Measurements from ENCODE around the gene SPTBN4.

Gene SPTBN4

GRCh38 chr19:40581531-40581930, 114.7 kb downstream of the SPTBN4 start:
- Histone ChIP-seq H3K9ac (ENCODE audit: low read length) (no peak overlapping the region), H3K9me2 (ENCODE audit: low read depth, low read length) (no peaks in the 10 kb centered on the region), H3K36me3 (ENCODE audit: insufficient read depth, low read length) (peaks cover 57% of the 10 kb centered on the region), H2AFZ (ENCODE audit: low read length) (no peak overlapping the region), H3K4me2 (ENCODE audit: low read length) (no peak overlapping the region), H3K27me3 (ENCODE audit: insufficient read depth, low read length) (no peaks in the 10 kb centered on the region), H3K4me1 (ENCODE audit: insufficient read depth, low read length, severe bottlenecking) (peaks cover 13% of the 10 kb centered on the region), H3K4me3 (ENCODE audit: low read depth, low read length, poor library complexity, severe bottlenecking) (no peak overlapping the region), H3K27ac (ENCODE audit: low read depth, low read length, poor library complexity, severe bottlenecking) (no peak overlapping the region), H4K20me1 (ENCODE audit: insufficient read depth, low read length) (no peaks in the 10 kb centered on the region), H3K9me3 (ENCODE audit: low read length) (no peaks in the 10 kb centered on the region), H3K79me2 (ENCODE audit: insufficient read depth, low read length) (no peaks in the 10 kb centered on the region), H3F3A (ENCODE audit: insufficient read depth, low read length) (no peaks in the 10 kb centered on the region)
- TF ChIP-seq EZH2 (IDR thresholded peaks at IDR 0.05; ENCODE audit: borderline replicate concordance, low read length) (no peak), CTCF (IDR thresholded peaks at IDR 0.05; ENCODE audit: low read length) (no peak)

- Histone ChIP-seq H3K4me1 (ENCODE audit: insufficient read depth, low read length, severe bottlenecking) (peaks cover 11% of the 10 kb centered on the region), H3K27ac (ENCODE audit: low read depth, low read length, poor library complexity, severe bottlenecking) (no peak overlapping the region), H3F3A (ENCODE audit: insufficient read depth, low read length) (no peaks in the 10 kb centered on the region), H3K4me2 (ENCODE audit: low read length) (no peak overlapping the region), H2AFZ (ENCODE audit: low read length) (no peak overlapping the region), H4K20me1 (ENCODE audit: insufficient read depth, low read length) (no peaks in the 10 kb centered on the region), H3K9ac (ENCODE audit: low read length) (no peak overlapping the region), H3K4me3 (ENCODE audit: low read depth, low read length, poor library complexity, severe bottlenecking) (no peak overlapping the region), H3K79me2 (ENCODE audit: insufficient read depth, low read length) (no peaks in the 10 kb centered on the region), H3K9me3 (ENCODE audit: low read length) (no peaks in the 10 kb centered on the region), H3K9me2 (ENCODE audit: low read depth, low read length) (no peaks in the 10 kb centered on the region), H3K36me3 (ENCODE audit: insufficient read depth, low read length) (peaks cover 63% of the 10 kb centered on the region), H3K27me3 (ENCODE audit: insufficient read depth, low read length) (no peaks in the 10 kb centered on the region)
- TF ChIP-seq EZH2 (IDR thresholded peaks at IDR 0.05; ENCODE audit: borderline replicate concordance, low read length), result no peak
- no peak for TF ChIP-seq CTCF (IDR thresholded peaks at IDR 0.05; ENCODE audit: low read length)
Observed at GRCh38 chr19:40582467-40582866, 115.7 kb downstream of the SPTBN4 start.

GRCh38 chr19:40583283-40583682, 116.5 kb downstream of the SPTBN4 start:
- Histone ChIP-seq H3K79me2 (ENCODE audit: insufficient read depth, low read length) (no peaks in the 10 kb centered on the region), H3F3A (ENCODE audit: insufficient read depth, low read length) (no peaks in the 10 kb centered on the region), H3K27ac (ENCODE audit: low read depth, low read length, poor library complexity, severe bottlenecking) (no peak overlapping the region), H3K4me2 (ENCODE audit: low read length) (no peak overlapping the region), H3K9me3 (ENCODE audit: low read length) (no peaks in the 10 kb centered on the region), H3K27me3 (ENCODE audit: insufficient read depth, low read length) (no peaks in the 10 kb centered on the region), H3K36me3 (ENCODE audit: insufficient read depth, low read length) (peaks cover 66% of the 10 kb centered on the region), H2AFZ (ENCODE audit: low read length) (no peak overlapping the region), H4K20me1 (ENCODE audit: insufficient read depth, low read length) (no peaks in the 10 kb centered on the region), H3K9ac (ENCODE audit: low read length) (no peak overlapping the region), H3K4me3 (ENCODE audit: low read depth, low read length, poor library complexity, severe bottlenecking) (no peak overlapping the region), H3K4me1 (ENCODE audit: insufficient read depth, low read length, severe bottlenecking) (peaks cover 2% of the 10 kb centered on the region), H3K9me2 (ENCODE audit: low read depth, low read length) (no peaks in the 10 kb centered on the region)
- TF ChIP-seq CTCF (IDR thresholded peaks at IDR 0.05; ENCODE audit: low read length), result no peak
- no peak for TF ChIP-seq EZH2 (IDR thresholded peaks at IDR 0.05; ENCODE audit: borderline replicate concordance, low read length)

All from OCI-LY1 (cell line).